ENCODE measurements around the gene ZNF747. TPM values are rescaled to one million over a fixed set of nuclear protein-coding genes. Genes with fewer than 3 reads are reported as not detected.

ZNF747 gene
- total and polyA plus RNA-seq, 10 of the 15 experiments (the other 5 are each of a cell fraction or from before 2014, with no cell fraction given), result 1.0 to 13.0 (median 7.2) TPM

DNA sequence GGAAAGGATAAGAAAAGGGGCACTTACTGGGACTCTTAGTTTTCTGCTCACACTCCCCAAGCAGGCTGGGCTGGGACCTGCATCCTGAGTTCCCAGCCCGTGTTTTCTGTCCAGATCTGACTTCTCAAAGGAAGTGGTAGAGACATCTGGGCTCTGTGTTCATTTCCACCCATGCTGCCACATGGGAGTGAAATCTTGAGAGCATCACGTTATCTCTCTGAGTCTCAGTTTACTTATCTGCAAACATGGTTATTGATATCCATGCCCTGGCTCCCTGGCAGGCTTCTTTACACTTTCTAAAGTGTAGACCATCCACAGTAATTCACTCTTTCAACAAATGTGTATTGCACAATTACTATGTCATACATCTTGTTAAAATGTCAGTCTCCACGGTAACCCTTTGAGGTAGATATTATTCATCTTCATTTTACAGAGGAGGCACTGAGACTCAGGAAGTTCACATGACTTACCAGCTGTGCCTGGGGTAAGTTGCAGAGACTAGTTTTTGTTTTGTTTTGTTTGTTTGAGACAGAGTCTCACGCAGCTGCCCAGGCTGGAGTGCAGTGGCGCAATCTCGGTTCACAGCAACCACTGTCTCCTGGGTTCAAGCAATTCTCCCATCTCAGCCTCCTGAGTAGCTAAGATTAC, 33.5 kb upstream of the ZNF747 start (continued):
- TF ChIP-seq, protein P1, sequence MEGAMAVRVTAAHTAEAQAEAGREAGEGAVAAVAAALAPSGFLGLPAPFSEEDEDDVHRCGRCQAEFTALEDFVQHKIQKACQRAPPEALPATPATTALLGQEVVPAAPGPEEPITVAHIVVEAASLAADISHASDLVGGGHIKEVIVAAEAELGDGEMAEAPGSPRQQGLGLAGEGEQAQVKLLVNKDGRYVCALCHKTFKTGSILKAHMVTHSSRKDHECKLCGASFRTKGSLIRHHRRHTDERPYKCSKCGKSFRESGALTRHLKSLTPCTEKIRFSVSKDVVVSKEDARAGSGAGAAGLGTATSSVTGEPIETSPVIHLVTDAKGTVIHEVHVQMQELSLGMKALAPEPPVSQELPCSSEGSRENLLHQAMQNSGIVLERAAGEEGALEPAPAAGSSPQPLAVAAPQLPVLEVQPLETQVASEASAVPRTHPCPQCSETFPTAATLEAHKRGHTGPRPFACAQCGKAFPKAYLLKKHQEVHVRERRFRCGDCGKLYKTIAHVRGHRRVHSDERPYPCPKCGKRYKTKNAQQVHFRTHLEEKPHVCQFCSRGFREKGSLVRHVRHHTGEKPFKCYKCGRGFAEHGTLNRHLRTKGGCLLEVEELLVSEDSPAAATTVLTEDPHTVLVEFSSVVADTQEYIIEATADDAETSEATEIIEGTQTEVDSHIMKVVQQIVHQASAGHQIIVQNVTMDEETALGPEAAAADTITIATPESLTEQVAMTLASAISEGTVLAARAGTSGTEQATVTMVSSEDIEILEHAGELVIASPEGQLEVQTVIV (IDR thresholded peaks at IDR 0.05; ENCODE audit: borderline replicate concordance, partially characterized antibody), result no peak
- TF ChIP-seq MEF2A (IDR thresholded peaks at IDR 0.05; ENCODE audit: insufficient read depth, low read depth, low read length) (no peak), PAX8 (IDR thresholded peaks at IDR 0.05) (no peak), SMARCA5 (IDR thresholded peaks at IDR 0.05) (no peak), ZNF622 (IDR thresholded peaks at IDR 0.05) (no peak), EGR1 (IDR thresholded peaks at IDR 0.05; ENCODE audit: borderline replicate concordance in 1 of 2, low read depth in 2 of 2, low read length in 2 of 2) (no peak), STAT1 (conservative IDR thresholded peaks at IDR 0.05) (no peak), EP300 (IDR thresholded peaks at IDR 0.05; ENCODE audit: borderline replicate concordance in 1 of 2, control insufficient read depth in 1 of 2, low read depth in 2 of 2, low read length in 2 of 2) (no peak), RCOR1 (conservative IDR thresholded peaks at IDR 0.05; ENCODE audit: low read depth, low read length) (no peak), NR2F1 (conservative IDR thresholded peaks at IDR 0.05) (no peak), POLR2AphosphoS5 (IDR thresholded peaks at IDR 0.05; ENCODE audit: low read length) (0 out of 2 replicates have a peak, but pooled peaks have one; percentile 21), RB1 (IDR thresholded peaks at IDR 0.05; ENCODE audit: borderline replicate concordance) (no peak), NR2C1 (IDR thresholded peaks at IDR 0.05) (no peak), SREBF1 (IDR thresholded peaks at IDR 0.05; ENCODE audit: low read length) (no peak), BHLHE40 (IDR thresholded peaks at IDR 0.05; ENCODE audit: borderline replicate concordance in 1 of 2, low read depth in 2 of 2, low read length in 1 of 2) (peak in 1 of 2 experiments; percentile 60; a peak in 2 of 4 replicates), ZNF207 (IDR thresholded peaks at IDR 0.05; ENCODE audit: borderline replicate concordance) (no peak)
- TF ChIP-seq, protein P2, sequence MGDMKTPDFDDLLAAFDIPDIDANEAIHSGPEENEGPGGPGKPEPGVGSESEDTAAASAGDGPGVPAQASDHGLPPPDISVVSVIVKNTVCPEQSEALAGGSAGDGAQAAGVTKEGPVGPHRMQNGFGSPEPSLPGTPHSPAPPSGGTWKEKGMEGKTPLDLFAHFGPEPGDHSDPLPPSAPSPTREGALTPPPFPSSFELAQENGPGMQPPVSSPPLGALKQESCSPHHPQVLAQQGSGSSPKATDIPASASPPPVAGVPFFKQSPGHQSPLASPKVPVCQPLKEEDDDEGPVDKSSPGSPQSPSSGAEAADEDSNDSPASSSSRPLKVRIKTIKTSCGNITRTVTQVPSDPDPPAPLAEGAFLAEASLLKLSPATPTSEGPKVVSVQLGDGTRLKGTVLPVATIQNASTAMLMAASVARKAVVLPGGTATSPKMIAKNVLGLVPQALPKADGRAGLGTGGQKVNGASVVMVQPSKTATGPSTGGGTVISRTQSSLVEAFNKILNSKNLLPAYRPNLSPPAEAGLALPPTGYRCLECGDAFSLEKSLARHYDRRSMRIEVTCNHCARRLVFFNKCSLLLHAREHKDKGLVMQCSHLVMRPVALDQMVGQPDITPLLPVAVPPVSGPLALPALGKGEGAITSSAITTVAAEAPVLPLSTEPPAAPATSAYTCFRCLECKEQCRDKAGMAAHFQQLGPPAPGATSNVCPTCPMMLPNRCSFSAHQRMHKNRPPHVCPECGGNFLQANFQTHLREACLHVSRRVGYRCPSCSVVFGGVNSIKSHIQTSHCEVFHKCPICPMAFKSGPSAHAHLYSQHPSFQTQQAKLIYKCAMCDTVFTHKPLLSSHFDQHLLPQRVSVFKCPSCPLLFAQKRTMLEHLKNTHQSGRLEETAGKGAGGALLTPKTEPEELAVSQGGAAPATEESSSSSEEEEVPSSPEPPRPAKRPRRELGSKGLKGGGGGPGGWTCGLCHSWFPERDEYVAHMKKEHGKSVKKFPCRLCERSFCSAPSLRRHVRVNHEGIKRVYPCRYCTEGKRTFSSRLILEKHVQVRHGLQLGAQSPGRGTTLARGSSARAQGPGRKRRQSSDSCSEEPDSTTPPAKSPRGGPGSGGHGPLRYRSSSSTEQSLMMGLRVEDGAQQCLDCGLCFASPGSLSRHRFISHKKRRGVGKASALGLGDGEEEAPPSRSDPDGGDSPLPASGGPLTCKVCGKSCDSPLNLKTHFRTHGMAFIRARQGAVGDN (IDR thresholded peaks at IDR 0.05), result peak; percentile 48; the same call in 1 of the 2 replicates
- TF ChIP-seq, protein P3, sequence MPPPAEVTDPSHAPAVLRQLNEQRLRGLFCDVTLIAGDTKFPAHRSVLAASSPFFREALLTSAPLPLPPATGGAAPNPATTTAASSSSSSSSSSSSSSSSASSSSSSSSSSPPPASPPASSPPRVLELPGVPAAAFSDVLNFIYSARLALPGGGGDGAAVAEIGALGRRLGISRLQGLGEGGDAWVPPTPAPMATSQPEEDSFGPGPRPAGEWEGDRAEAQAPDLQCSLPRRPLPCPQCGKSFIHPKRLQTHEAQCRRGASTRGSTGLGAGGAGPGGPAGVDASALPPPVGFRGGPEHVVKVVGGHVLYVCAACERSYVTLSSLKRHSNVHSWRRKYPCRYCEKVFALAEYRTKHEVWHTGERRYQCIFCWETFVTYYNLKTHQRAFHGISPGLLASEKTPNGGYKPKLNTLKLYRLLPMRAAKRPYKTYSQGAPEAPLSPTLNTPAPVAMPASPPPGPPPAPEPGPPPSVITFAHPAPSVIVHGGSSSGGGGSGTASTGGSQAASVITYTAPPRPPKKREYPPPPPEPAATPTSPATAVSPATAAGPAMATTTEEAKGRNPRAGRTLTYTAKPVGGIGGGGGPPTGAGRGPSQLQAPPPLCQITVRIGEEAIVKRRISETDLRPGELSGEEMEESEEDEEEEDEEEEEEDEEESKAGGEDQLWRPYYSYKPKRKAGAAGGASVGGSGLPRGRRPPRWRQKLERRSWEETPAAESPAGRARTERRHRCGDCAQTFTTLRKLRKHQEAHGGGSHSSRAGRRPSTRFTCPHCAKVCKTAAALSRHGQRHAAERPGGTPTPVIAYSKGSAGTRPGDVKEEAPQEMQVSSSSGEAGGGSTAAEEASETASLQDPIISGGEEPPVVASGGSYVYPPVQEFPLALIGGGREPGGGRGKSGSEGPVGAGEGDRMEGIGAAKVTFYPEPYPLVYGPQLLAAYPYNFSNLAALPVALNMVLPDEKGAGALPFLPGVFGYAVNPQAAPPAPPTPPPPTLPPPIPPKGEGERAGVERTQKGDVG (CRISPR knock-in tag; IDR thresholded peaks at IDR 0.05), result no peak
